Spinal cord (tissue), 10 donors: ENCODE results near the gene FOLH1. TPM values are rescaled to one million over a fixed set of nuclear protein-coding genes. Genes with fewer than 3 reads are reported as not detected.
"Not testable (repeated sequence)": the region's sequence is repeated elsewhere in the genome, so short reads cannot be mapped to it uniquely, and the experiment has no call there.

Source experiments
- DNase-seq, 6 donors: peaks; one replicate each; pipeline versions ENCODE4 v3.0.0 to v3.0.0-alpha.2; 2013 to 2015; ENCODE audit warnings: low spot score in 6 of 6, low read depth in 4 of 6
- H3K27ac ChIP-seq: one replicate; pipeline ENCODE4 v1.5.1; 2013; ENCODE audit warnings: low read depth, low read length, control low read depth
- H3K27me3 ChIP-seq: one replicate; pipeline ENCODE4 v1.6.1; 2013; ENCODE audit warnings: low read length; ENCODE audit not compliant: control insufficient read depth, insufficient read depth
- H3K36me3 ChIP-seq: one replicate; pipeline ENCODE4 v1.6.1; 2013; ENCODE audit warnings: low read length; ENCODE audit not compliant: control insufficient read depth, insufficient read depth
- H3K4me1 ChIP-seq: one replicate; pipeline ENCODE4 v1.6.1; 2013; ENCODE audit warnings: low read length; ENCODE audit not compliant: control insufficient read depth, insufficient read depth
- H3K4me3 ChIP-seq: one replicate; pipeline ENCODE4 v1.5.1; 2013; ENCODE audit warnings: low read depth, low read length, control low read depth
- H3K9me3 ChIP-seq: one replicate; pipeline ENCODE4 v1.6.1; 2013; ENCODE audit warnings: low read length; ENCODE audit not compliant: control insufficient read depth, insufficient read depth
- WGBS: methylation state at CpG from one replicate; pipeline ENCODE4 v1.1.5; 2013; ENCODE audit warnings: missing lambda C conversion rate; ENCODE audit not compliant: insufficient coverage; 5-methylcytosine and 5-hydroxymethylcytosine counted together
- long read RNA-seq, 4 donors: transcript quantifications; one replicate each; lab custom pipeline, GENCODE V29; 2026
- polyA plus RNA-seq, 2 donors: library from polyadenylated mRNA; unstranded; fragments of 120-200 nt; gene quantifications; one replicate each; pipeline ENCODE4 v1.2.1, GENCODE V29; 2013; ENCODE audit not compliant: insufficient read length in 2 of 2
- total RNA-seq, 2 donors: library from RNA; depleted of rRNA in 1 of 2; stranded (reverse); fragments of 120-200 nt in 1 of 2; fragments of >200 nt in 1 of 2; gene quantifications; one replicate each; pipeline versions ENCODE4 v1.2.3 to v1.2.4, GENCODE V29; 2013 to 2014
- donor health status: healthy.

Gene FOLH1
- total RNA-seq (10 to 100 TPM in 1 of 2 donors, 1 to 10 TPM in 1; 7.7 to 16.5 TPM), polyA plus RNA-seq (1 to 10 TPM; 4.9 to 5.8 TPM)
- long read RNA-seq, donor 1 = 0 reads
- long read RNA-seq, donor 2 = 0 reads
- long read RNA-seq, donor 3 = 0 reads
- long read RNA-seq, donor 4, partial matches to known transcripts = 0 of 4 reads
- long read RNA-seq, donor 4, other reads (novel, unspliced or antisense) = 0 of 4 reads

- DNase-seq = peak in 4 of 6 donors; percentile 9 to 73 (median 42)
- Histone ChIP-seq H3K27ac (no peak within 1 kb of the TSS), H3K4me3 (peak within 1 kb of the TSS; percentile 41), H3K27me3 (no peaks in the 10 kb centered on the region), H3K9me3 (no peaks in the 10 kb centered on the region), H3K4me1 (peaks cover 6% of the 10 kb centered on the region), H3K36me3 (no peaks in the 10 kb centered on the region)
- 3% methylated on average over 44 of the region's 48 CpGs for WGBS
Observed at GRCh38 chr11:49208006-49208721, at the start of gene FOLH1. Gene FOLH1, minus strand, starts transcription at chr11:49208602. Its CDS starts 193 bp downstream, at chr11:49208409.

DNA sequence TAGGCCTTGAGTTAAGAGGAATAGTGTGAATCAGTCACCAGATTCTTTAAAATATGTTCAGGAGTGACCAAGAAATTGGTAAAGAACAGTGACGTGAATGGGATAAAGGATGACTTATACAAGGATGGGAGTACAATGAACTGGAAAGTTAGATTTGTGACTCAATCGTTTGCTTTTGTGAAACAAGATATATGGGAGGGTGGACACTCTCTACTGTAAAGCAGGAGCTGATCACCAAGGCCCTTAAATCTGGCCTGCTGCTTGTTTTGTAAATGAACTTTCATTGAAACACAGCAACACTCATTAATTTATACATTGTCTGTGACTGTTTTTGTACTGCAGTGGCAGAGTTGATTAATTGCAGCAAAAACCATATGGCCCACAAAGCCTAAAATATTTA is 46.7 kb upstream of the FOLH1 start:
- not testable (repeated sequence) for H3K4me3 ChIP-seq, DNase-seq, H3K4me1 ChIP-seq, H3K36me3 ChIP-seq, H3K27me3 ChIP-seq, H3K27ac ChIP-seq, H3K9me3 ChIP-seq
- 59% methylated on average over 2 of the region's 2 CpGs for WGBS

DNA sequence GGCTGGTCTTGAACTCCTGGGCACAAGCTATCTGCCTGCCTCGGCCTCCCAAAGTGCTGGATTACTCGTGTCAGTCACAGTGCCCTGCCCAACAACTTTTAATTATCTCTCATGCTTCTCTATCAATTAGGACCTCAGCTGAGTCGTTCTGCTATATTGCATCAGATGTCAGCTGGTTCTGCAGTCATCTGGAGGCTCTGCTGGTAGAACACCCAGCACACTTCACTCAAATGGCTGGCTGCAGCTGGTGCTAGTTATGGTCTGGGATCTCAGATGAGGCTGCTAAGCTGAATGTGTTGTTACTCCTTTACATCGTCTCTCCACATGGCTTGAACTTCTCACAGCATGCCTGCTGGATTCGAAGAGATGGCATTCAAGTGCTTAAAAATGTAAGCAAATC is 42.8 kb upstream of the FOLH1 start:
- H3K27ac ChIP-seq, H3K27me3 ChIP-seq, H3K4me1 ChIP-seq, DNase-seq, H3K4me3 ChIP-seq, H3K9me3 ChIP-seq, H3K36me3 ChIP-seq: not testable (repeated sequence)
- WGBS = 61% methylated on average over 2 of the region's 5 CpGs

- not testable (repeated sequence) for H3K27me3 ChIP-seq, H3K9me3 ChIP-seq, H3K4me3 ChIP-seq, H3K27ac ChIP-seq, DNase-seq, H3K4me1 ChIP-seq, H3K36me3 ChIP-seq
- WGBS = 79% methylated on average over 2 of the region's 5 CpGs
Observed at GRCh38 chr11:49250398-49251115, 42.2 kb upstream of the FOLH1 start.

GRCh38 chr11:49249363-49249762 is 41.0 kb upstream of the FOLH1 start:
- H3K27ac ChIP-seq, DNase-seq, H3K4me1 ChIP-seq, H3K36me3 ChIP-seq, H3K9me3 ChIP-seq, H3K4me3 ChIP-seq, H3K27me3 ChIP-seq: not testable (repeated sequence)
- 83% methylated on average over 2 of the region's 3 CpGs for WGBS

GRCh38 chr11:49233685-49234084 is 25.3 kb upstream of the FOLH1 start:
- not testable (repeated sequence) for DNase-seq, H3K4me3 ChIP-seq, H3K27me3 ChIP-seq, H3K4me1 ChIP-seq, H3K27ac ChIP-seq, H3K9me3 ChIP-seq, H3K36me3 ChIP-seq
- 96% methylated on average over 3 of the region's 4 CpGs for WGBS

GRCh38 chr11:49233019-49233418 is 24.6 kb upstream of the FOLH1 start:
- not testable (repeated sequence) for H3K4me3 ChIP-seq, DNase-seq, H3K36me3 ChIP-seq, H3K27ac ChIP-seq, H3K9me3 ChIP-seq, H3K27me3 ChIP-seq, H3K4me1 ChIP-seq
- no CpG with 5 or more reads among the region's 5 CpGs for WGBS

DNA sequence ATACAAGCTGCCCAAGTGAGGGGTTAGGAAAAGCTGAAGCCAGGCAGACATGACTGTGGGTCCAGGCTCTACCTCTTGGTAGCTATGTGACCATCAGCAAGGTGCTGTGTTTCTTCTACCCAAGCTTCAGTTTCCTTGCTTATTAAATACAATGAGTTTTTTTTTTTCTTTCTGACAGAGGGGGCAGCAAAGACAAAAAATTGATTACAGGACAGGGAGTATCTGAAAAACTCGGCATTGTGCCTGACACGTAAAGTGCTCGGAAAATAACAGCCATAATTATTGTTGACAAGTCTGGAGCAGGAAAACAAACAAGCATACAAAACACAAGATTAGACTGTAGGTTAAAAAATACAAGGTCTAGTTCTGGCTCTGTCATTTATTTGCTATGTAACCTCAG is 23.3 kb upstream of the FOLH1 start:
- H3K27ac ChIP-seq, H3K4me1 ChIP-seq, H3K4me3 ChIP-seq, H3K9me3 ChIP-seq, H3K36me3 ChIP-seq, H3K27me3 ChIP-seq: not testable (repeated sequence)
- WGBS = no CpG with 5 or more reads among the region's 3 CpGs
- peak in 2 of 6 donors; percentile 11 to 71 for DNase-seq

DNA sequence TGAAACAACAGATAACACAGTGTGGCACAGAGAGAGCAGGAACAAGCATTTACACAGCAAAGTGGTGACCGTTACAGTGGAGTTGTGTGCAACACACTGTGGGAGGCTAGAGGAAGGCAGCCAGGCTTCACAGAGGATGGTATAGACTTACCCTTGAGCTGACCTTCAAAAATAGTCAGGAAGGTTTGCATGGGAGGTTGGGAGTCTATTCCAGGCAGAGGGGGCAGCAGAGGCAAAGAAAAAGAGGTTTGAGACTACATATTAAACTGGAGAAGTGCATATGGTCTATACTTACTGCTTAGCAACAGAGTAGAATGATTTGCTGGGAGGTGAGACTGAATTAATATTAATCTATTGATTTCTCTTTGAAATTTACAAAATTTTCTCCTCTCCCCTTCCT is 22.1 kb upstream of the FOLH1 start:
- not testable (repeated sequence) for H3K9me3 ChIP-seq, H3K4me1 ChIP-seq, H3K27me3 ChIP-seq, H3K4me3 ChIP-seq, H3K27ac ChIP-seq, H3K36me3 ChIP-seq
- WGBS = 64% methylated on average over 1 of the region's 1 CpG
- peak in 2 of 6 donors; percentile 53 to 76 for DNase-seq

DNA sequence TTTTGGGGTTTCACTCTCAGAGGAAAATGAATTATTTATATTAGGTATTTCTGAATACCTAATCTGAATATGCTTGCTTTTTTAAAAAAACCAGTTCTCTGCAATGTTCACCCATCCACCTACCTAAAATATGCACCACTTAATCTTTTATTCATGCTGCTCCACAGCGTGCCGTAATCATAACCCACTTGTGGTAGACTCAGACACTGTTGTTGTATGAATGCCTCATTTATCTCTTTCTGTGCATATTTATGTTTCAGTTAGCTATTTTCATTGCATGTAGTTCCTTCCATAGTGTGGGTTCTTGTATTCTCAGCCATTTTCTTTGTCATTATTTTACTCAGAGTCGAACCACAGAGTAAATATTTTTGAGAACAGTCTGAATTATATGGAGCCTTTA is 21.6 kb upstream of the FOLH1 start:
- H3K27ac ChIP-seq, DNase-seq, H3K9me3 ChIP-seq, H3K27me3 ChIP-seq, H3K4me1 ChIP-seq, H3K4me3 ChIP-seq, H3K36me3 ChIP-seq: not testable (repeated sequence)
- WGBS = no CpG with 5 or more reads among the region's 3 CpGs
